Transverse colon (tissue), 4 donors: ENCODE data around the gene CTNND2.

ENCODE experiments used
- EP300 ChIP-seq: sonication (generic); formaldehyde crosslinking; IDR thresholded peaks from one replicate; pipeline ENCODE4 v1.6.1; 2017; ENCODE audit warnings: antibody characterized with exemption, low read depth
- POLR2A ChIP-seq: fragments of 450-650 bp; IDR thresholded peaks from one replicate; pipeline ENCODE4 v1.6.1; 2016; ENCODE audit warnings: antibody characterized with exemption, mild to moderate bottlenecking, moderate library complexity
- POLR2AphosphoS5 ChIP-seq, 3 donors: sonication (generic); formaldehyde crosslinking; IDR thresholded peaks; one replicate each; pipeline ENCODE4 v1.6.1; 2016; ENCODE audit warnings: antibody characterized with exemption in 3 of 3
- TF ChIP-seq, protein P1 (sequence below), 5 experiments: fragments of 200-600 bp in 3 of 5; fragments of 450-650 bp in 2 of 5; sonication (generic) in 3 of 5; IDR thresholded peaks; 1 replicate in 2 of 5; 2 replicates in 3 of 5; pipeline ENCODE4 v1.5.1; 2016 to 2017; ENCODE audit warnings: antibody characterized with exemption in 5 of 5, inconsistent platforms in 3 of 5, mild to moderate bottlenecking in 2 of 5, moderate library complexity in 1 of 5

DNA sequence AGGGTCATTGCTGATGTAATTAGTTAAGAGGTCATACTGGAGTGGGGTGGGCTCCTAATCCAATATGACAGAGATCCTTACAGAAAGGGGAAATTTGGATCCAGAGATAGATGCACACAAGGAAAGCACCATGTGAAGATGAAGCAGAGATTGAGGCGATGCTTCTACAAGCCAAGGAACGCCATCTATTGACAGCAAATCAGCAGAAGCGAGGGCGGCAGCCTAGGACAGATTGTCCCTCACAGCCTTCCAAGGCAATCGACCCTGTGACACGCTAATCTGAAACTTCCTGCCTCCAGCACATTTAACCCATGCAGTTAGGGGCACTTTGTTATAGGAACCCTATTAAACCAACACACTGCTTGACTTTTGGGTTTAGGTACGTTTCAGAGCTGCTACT is 858.1 kb downstream of the CTNND2 start:
- TF ChIP-seq, protein P1, sequence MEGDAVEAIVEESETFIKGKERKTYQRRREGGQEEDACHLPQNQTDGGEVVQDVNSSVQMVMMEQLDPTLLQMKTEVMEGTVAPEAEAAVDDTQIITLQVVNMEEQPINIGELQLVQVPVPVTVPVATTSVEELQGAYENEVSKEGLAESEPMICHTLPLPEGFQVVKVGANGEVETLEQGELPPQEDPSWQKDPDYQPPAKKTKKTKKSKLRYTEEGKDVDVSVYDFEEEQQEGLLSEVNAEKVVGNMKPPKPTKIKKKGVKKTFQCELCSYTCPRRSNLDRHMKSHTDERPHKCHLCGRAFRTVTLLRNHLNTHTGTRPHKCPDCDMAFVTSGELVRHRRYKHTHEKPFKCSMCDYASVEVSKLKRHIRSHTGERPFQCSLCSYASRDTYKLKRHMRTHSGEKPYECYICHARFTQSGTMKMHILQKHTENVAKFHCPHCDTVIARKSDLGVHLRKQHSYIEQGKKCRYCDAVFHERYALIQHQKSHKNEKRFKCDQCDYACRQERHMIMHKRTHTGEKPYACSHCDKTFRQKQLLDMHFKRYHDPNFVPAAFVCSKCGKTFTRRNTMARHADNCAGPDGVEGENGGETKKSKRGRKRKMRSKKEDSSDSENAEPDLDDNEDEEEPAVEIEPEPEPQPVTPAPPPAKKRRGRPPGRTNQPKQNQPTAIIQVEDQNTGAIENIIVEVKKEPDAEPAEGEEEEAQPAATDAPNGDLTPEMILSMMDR (IDR thresholded peaks at IDR 0.05) = no peak
- TF ChIP-seq EP300 (no peak), POLR2A (no peak), POLR2AphosphoS5 (IDR thresholded peaks at IDR 0.05) (no peak)
